Measurements from ENCODE around the gene ST6GALNAC3.

DNA sequence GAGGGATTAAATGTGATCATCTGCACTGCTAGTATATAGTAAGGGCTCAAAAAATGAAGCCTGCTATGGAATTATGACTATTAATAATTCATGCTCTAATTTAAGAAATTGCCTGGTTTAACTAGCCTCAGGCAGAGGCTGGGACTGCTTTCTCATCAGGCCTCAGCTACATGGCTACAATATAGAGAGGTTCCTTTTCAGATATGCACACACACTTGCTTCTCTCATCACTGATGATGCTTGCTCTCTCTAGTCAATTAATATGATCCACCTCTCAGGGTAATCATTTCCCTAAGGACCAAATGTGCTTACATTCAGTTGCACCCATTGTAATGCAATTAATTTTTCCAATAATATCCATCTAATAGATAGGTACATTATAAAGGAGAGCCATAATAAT lies 467.8 kb downstream of the ST6GALNAC3 start:
- TF ChIP-seq, protein P1, sequence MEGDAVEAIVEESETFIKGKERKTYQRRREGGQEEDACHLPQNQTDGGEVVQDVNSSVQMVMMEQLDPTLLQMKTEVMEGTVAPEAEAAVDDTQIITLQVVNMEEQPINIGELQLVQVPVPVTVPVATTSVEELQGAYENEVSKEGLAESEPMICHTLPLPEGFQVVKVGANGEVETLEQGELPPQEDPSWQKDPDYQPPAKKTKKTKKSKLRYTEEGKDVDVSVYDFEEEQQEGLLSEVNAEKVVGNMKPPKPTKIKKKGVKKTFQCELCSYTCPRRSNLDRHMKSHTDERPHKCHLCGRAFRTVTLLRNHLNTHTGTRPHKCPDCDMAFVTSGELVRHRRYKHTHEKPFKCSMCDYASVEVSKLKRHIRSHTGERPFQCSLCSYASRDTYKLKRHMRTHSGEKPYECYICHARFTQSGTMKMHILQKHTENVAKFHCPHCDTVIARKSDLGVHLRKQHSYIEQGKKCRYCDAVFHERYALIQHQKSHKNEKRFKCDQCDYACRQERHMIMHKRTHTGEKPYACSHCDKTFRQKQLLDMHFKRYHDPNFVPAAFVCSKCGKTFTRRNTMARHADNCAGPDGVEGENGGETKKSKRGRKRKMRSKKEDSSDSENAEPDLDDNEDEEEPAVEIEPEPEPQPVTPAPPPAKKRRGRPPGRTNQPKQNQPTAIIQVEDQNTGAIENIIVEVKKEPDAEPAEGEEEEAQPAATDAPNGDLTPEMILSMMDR (IDR thresholded peaks at IDR 0.05): no peak
- TF ChIP-seq REST (IDR thresholded peaks at IDR 0.05) (no peak), POLR2AphosphoS2 (conservative IDR thresholded peaks at IDR 0.05; ENCODE audit: low read length) (no peak)

Data from A549 (cell line).